Endothelial cell of umbilical vein (primary cell): ENCODE results near the gene TCF7L2. TPM values are rescaled to one million over a fixed set of nuclear protein-coding genes. Genes with fewer than 3 reads are reported as not detected.

ENCODE experiments used
- BruUV-seq: library from RNA; stranded (reverse); fragments of 400-500 nt; replicated peaks from 2 replicates; lab custom pipeline; 2021; lab: Mats Ljungman, UMichigan
- CTCF ChIA-PET: fragments of 300-600, 350-600 bp; sonication (Branson Sonifier 250); formaldehyde crosslinking; loops from one replicate; lab custom pipeline; 2021; ENCODE audit warnings: antibody characterized with exemption, inconsistent platforms; lab: Charles Lee
- POLR2A ChIA-PET: fragments of 300-600, 350-600 bp; sonication (Branson Sonifier 250); formaldehyde crosslinking; loops from one replicate; lab custom pipeline; 2021; ENCODE audit warnings: antibody characterized with exemption, inconsistent platforms; lab: Charles Lee
- DNase-seq: peaks from one replicate; pipeline ENCODE4 v3.0.0-alpha.2; 2011; ENCODE audit warnings: low read depth, low spot score
- FAIRE-seq: peaks from 2 replicates; lab custom pipeline; 2011; peaks lifted over from hg19 to GRCh38; lab: Jason Lieb, UNC
- H2AFZ ChIP-seq: 2 replicates; pipeline ENCODE4 v1.6.0; 2012; ENCODE audit warnings: low read depth, low read length, control low read depth, inconsistent platforms
- H3K27ac ChIP-seq: 2 replicates; pipeline ENCODE4 v1.5.1; 2011; ENCODE audit warnings: low read depth, mild to moderate bottlenecking, control low read depth, low read length, moderate library complexity; ENCODE audit not compliant: insufficient read depth
- H3K27me3 ChIP-seq, 2 experiments: 2 replicates each; pipeline versions ENCODE4 v1.6.0 to v1.6.1; 2011; ENCODE audit warnings: low read length in 2 of 2, mixed read lengths in 1 of 2; ENCODE audit not compliant: control insufficient read depth in 2 of 2, insufficient read depth in 2 of 2
- H3K36me3 ChIP-seq, 2 experiments: 2 replicates in 1 of 2; 3 replicates in 1 of 2; pipeline ENCODE4 v1.5.1; 2011; ENCODE audit warnings: low read length in 2 of 2, mild to moderate bottlenecking in 1 of 2, moderate library complexity in 1 of 2; ENCODE audit not compliant: control insufficient read depth in 2 of 2, insufficient read depth in 2 of 2; ENCODE audit errors: extremely low read depth in 1 of 2
- H3K4me1 ChIP-seq: 3 replicates; pipeline ENCODE4 v1.5.1; 2011; ENCODE audit warnings: mild to moderate bottlenecking, low read length; ENCODE audit not compliant: control insufficient read depth, insufficient read depth; ENCODE audit errors: extremely low read depth
- H3K4me2 ChIP-seq: 2 replicates; pipeline ENCODE4 v1.6.1; 2011; ENCODE audit warnings: low read length, control low read depth, mixed read lengths; ENCODE audit not compliant: insufficient read depth
- H3K4me3 ChIP-seq, 3 experiments: fragments of 200-600 bp in 1 of 3; sonication (generic), shearing (Covaris generic) in 1 of 3; replicated peaks in 1 of 3; 2 replicates each; pipeline ENCODE4 v1.5.1; 2011 to 2016; ENCODE audit warnings: control low read depth in 3 of 3, low read length in 3 of 3, mild to moderate bottlenecking in 2 of 3, inconsistent platforms in 1 of 3, low read depth in 1 of 3, moderate library complexity in 1 of 3; ENCODE audit not compliant: insufficient read depth in 1 of 3
- H3K79me2 ChIP-seq: 2 replicates; pipeline ENCODE4 v1.6.0; 2012; ENCODE audit warnings: low read length, inconsistent platforms; ENCODE audit not compliant: control insufficient read depth, insufficient read depth
- H3K9ac ChIP-seq: replicated peaks from 2 replicates; pipeline ENCODE3; 2011; ENCODE audit warnings: low read length, control low read depth; ENCODE audit not compliant: insufficient read depth; ENCODE audit errors: extremely low read depth
- H3K9me1 ChIP-seq: replicated peaks from 3 replicates; pipeline ENCODE4 v1.6.0; 2011; ENCODE audit warnings: mild to moderate bottlenecking, low read length; ENCODE audit not compliant: control insufficient read depth, insufficient read depth; ENCODE audit errors: extremely low read depth
- H3K9me3 ChIP-seq: replicated peaks from 2 replicates; pipeline ENCODE4 v1.5.1; 2012; ENCODE audit warnings: low read length, inconsistent platforms; ENCODE audit not compliant: control insufficient read depth, insufficient read depth
- H4K20me1 ChIP-seq: replicated peaks from 2 replicates; pipeline ENCODE3; 2011; ENCODE audit warnings: mild to moderate bottlenecking, low read length; ENCODE audit not compliant: control insufficient read depth, insufficient read depth; ENCODE audit errors: extremely low read depth
- CTCF ChIP-seq, 2 donors: IDR thresholded peaks; 1 replicate in 1 of 2; 2 replicates in 1 of 2; pipeline ENCODE4 v1.5.1; 2011; ENCODE audit warnings: low read length in 2 of 2, mild to moderate bottlenecking in 2 of 2, moderate library complexity in 2 of 2, control low read depth in 1 of 2, inconsistent platforms in 1 of 2, low read depth in 1 of 2; ENCODE audit not compliant: insufficient read depth in 1 of 2; ENCODE audit errors: extremely low read depth in 1 of 2
- EZH2 ChIP-seq: IDR thresholded peaks from 2 replicates; pipeline ENCODE4 v1.6.1; 2012; ENCODE audit warnings: borderline replicate concordance, low read depth, mild to moderate bottlenecking, moderate library complexity, low read length, inconsistent platforms; ENCODE audit not compliant: severe bottlenecking
- FOS ChIP-seq: IDR thresholded peaks from 2 replicates; pipeline ENCODE4 v1.6.1; 2011; ENCODE audit warnings: mild to moderate bottlenecking, low read length, moderate library complexity, borderline replicate concordance; ENCODE audit not compliant: insufficient read depth
- GATA2 ChIP-seq: IDR thresholded peaks from 2 replicates; pipeline ENCODE4 v1.7.0; 2011; ENCODE audit warnings: low read depth, mild to moderate bottlenecking, moderate library complexity, mixed read lengths, low read length; ENCODE audit not compliant: insufficient read length, insufficient read depth
- JUN ChIP-seq: IDR thresholded peaks from 2 replicates; pipeline ENCODE4 v1.6.1; 2011; ENCODE audit warnings: borderline replicate concordance, low read depth; ENCODE audit not compliant: insufficient read length, insufficient read depth
- MAX ChIP-seq: IDR thresholded peaks from 2 replicates; pipeline ENCODE4 v1.6.1; 2011; ENCODE audit not compliant: insufficient read depth, insufficient read length
- MYC ChIP-seq: IDR thresholded peaks from one replicate; pipeline ENCODE4 v1.6.1; 2011; ENCODE audit warnings: mild to moderate bottlenecking, low read depth, low read length
- POLR2A ChIP-seq: IDR thresholded peaks from 2 replicates; pipeline ENCODE4 v1.6.1; 2012; ENCODE audit warnings: low read depth, mild to moderate bottlenecking, control low read depth, low read length
- POLR2AphosphoS5 ChIP-seq: IDR thresholded peaks from 2 replicates; pipeline ENCODE4 v1.6.1; 2012; ENCODE audit warnings: low read depth, mild to moderate bottlenecking, control low read depth, low read length, moderate library complexity; ENCODE audit not compliant: insufficient read depth
- dilution Hi-C: fragments of 300-500 bp; cut with MboI; formaldehyde crosslinking; loops from one replicate; pipeline ENCODE4 v1.15.0; 2019; ENCODE audit warnings: low sequenced_read_pairs; ENCODE audit not compliant: extremely low pct_ligation_motif_present
- intact Hi-C: fragments of 100-400 bp; cut with micrococcal nuclease; formaldehyde crosslinking; loops from one replicate; pipeline ENCODE4 v1.10.0; 2022
- polyA plus RNA-seq, 4 experiments: library from polyadenylated mRNA; depleted of rRNA in 3 of 4; stranded (reverse) in 3 of 4; unstranded in 1 of 4; fragments of >200 nt; gene quantifications; 2 replicates each; pipeline versions ENCODE4 v1.2.1 to v1.2.3, GENCODE V29; 2011 to 2012; ENCODE audit warnings: missing spikeins in 1 of 4
- total RNA-seq: library from RNA; stranded (reverse); gene quantifications from 2 replicates; pipeline ENCODE4 v1.2.3, GENCODE V29; 2021

The TCF7L2 gene
- total and polyA plus RNA-seq, 2 donors (not counting 3 experiments of a cell fraction or from before 2014, with no cell fraction given): 9.9 to 21.8 TPM

DNA sequence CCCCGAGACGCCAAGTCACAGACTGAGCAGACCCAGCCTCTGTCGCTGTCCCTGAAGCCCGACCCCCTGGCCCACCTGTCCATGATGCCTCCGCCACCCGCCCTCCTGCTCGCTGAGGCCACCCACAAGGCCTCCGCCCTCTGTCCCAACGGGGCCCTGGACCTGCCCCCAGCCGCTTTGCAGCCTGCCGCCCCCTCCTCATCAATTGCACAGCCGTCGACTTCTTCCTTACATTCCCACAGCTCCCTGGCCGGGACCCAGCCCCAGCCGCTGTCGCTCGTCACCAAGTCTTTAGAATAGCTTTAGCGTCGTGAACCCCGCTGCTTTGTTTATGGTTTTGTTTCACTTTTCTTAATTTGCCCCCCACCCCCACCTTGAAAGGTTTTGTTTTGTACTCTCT is 215.6 kb downstream of the TCF7L2 start:
- no peak overlapping the region for H3K4me3 ChIP-seq
- no peaks in the 10 kb centered on the region for H3K79me2 ChIP-seq
- no peak for DNase-seq
- H3K4me2 ChIP-seq: no peak overlapping the region
- no peak for TF ChIP-seq CTCF (IDR thresholded peaks at IDR 0.05; ENCODE audit: extremely low read depth in 1 of 2, insufficient read depth in 1 of 2, low read depth in 1 of 2, low read length in 2 of 2)
- no peak for TF ChIP-seq POLR2A
- TF ChIP-seq MAX: no peak
- no peak for TF ChIP-seq MYC
- no peak for TF ChIP-seq GATA2
- TF ChIP-seq FOS: no peak
- H3K4me1 ChIP-seq: peaks cover 10% of the 10 kb centered on the region
- H3K27me3 ChIP-seq: no peaks in the 10 kb centered on the region
- no peak for FAIRE-seq
- POLR2A ChIA-PET: no interaction called here
- no peaks in the 10 kb centered on the region for H4K20me1 ChIP-seq
- H2AFZ ChIP-seq: no peak overlapping the region
- H3K9ac ChIP-seq: no peak overlapping the region
- CTCF ChIA-PET: no interaction called here
- peaks cover 3 to 7% of the 10 kb centered on the region in 2 experiments for H3K36me3 ChIP-seq
- no peaks in the 10 kb centered on the region for H3K9me1 ChIP-seq
- no peaks in the 10 kb centered on the region for H3K9me3 ChIP-seq
- no peak overlapping the region for H3K27ac ChIP-seq
- intact Hi-C loops: no loop called here
- dilution Hi-C loops: no loop called here
- no TSS peak for BruUV-seq

DNA sequence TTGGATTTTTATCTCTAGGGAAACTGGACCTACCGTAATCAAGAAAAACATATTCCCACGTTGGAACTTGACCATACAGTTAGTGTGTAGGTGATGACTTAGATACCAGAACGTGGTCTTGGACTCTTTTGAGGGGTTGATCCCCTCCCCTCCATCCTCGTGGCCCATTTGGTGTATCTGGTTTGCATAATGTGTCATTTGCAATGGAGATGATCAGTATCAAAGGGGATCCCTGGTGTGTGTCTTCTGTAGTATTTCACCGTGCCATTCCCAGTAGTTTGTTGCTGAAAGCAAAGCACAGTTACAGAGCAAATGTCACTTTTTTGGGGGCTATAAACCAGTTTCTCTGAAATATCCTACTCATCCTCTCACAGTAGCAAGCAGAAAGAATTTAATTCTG is 217.7 kb downstream of the TCF7L2 start:
- Histone ChIP-seq H3K4me3 (no peak overlapping the region), H3K9me1 (no peaks in the 10 kb centered on the region), H3K9ac (no peak overlapping the region), H3K9me3 (no peaks in the 10 kb centered on the region), H4K20me1 (no peaks in the 10 kb centered on the region), H3K27me3 (no peaks in the 10 kb centered on the region), H3K4me1 (peaks cover 3% of the 10 kb centered on the region), H3K36me3 (peaks cover 3 to 7% of the 10 kb centered on the region in 2 experiments), H2AFZ (no peak overlapping the region), H3K79me2 (no peaks in the 10 kb centered on the region), H3K27ac (no peak overlapping the region), H3K4me2 (no peak overlapping the region)
- dilution Hi-C loops (no loop called here), intact Hi-C loops (no loop called here)
- CTCF ChIA-PET: no interaction called here
- DNase-seq: no peak
- no TSS peak for BruUV-seq
- POLR2A ChIA-PET: no interaction called here
- FAIRE-seq: no peak
- no peak for TF ChIP-seq GATA2
- TF ChIP-seq MAX: no peak
- no peak for TF ChIP-seq POLR2A
- TF ChIP-seq POLR2AphosphoS5: no peak
- TF ChIP-seq CTCF (IDR thresholded peaks at IDR 0.05; ENCODE audit: extremely low read depth in 1 of 2, insufficient read depth in 1 of 2, low read depth in 1 of 2, low read length in 2 of 2): no peak
- TF ChIP-seq MYC: no peak
- no peak for TF ChIP-seq FOS
- TF ChIP-seq JUN: no peak
- no peak for TF ChIP-seq EZH2
